Keratinocyte (primary cell): ENCODE measurements around the gene TSKU. TPM values are rescaled to one million over a fixed set of nuclear protein-coding genes. Genes with fewer than 3 reads are reported as not detected.

Source experiments
- DNase-seq: peaks from one replicate; pipeline ENCODE4 v3.0.0-alpha.2; 2011; ENCODE audit warnings: low read depth, missing footprints, low spot score
- FAIRE-seq: peaks from 2 replicates; lab custom pipeline; 2011; peaks lifted over from hg19 to GRCh38; lab: Jason Lieb, UNC
- H2AFZ ChIP-seq: 2 replicates; pipeline ENCODE4 v1.6.0; 2012; ENCODE audit warnings: low read length, control low read depth, inconsistent platforms; ENCODE audit not compliant: control insufficient read depth
- H3K27ac ChIP-seq: 2 replicates; pipeline ENCODE4 v1.5.1; 2011; ENCODE audit warnings: low read length; ENCODE audit not compliant: control insufficient read depth, insufficient read depth
- H3K27me3 ChIP-seq: 3 replicates; pipeline ENCODE4 v1.6.0; 2011; ENCODE audit warnings: low read length; ENCODE audit not compliant: control insufficient read depth, insufficient read depth; ENCODE audit errors: extremely low read depth
- H3K36me3 ChIP-seq, 2 experiments: 2 replicates in 1 of 2; 3 replicates in 1 of 2; pipeline ENCODE4 v1.5.1; 2011; ENCODE audit warnings: low read length in 2 of 2, mild to moderate bottlenecking in 1 of 2; ENCODE audit not compliant: control insufficient read depth in 2 of 2, insufficient read depth in 2 of 2; ENCODE audit errors: extremely low read depth in 1 of 2
- H3K4me1 ChIP-seq: 3 replicates; pipeline ENCODE4 v1.5.1; 2011; ENCODE audit warnings: low read length; ENCODE audit not compliant: control insufficient read depth, insufficient read depth; ENCODE audit errors: extremely low read depth
- H3K4me2 ChIP-seq: 3 replicates; pipeline ENCODE4 v1.6.0; 2011; ENCODE audit warnings: low read depth, low read length; ENCODE audit not compliant: control insufficient read depth, insufficient read depth; ENCODE audit errors: extremely low read depth
- H3K4me3 ChIP-seq, 3 experiments: fragments of 200-600 bp in 1 of 3; sonication (generic) in 1 of 3; 2 replicates in 2 of 3; 3 replicates in 1 of 3; pipeline ENCODE4 v1.5.1; 2011 to 2016; ENCODE audit warnings: low read length in 3 of 3, mild to moderate bottlenecking in 3 of 3, control low read depth in 2 of 3, inconsistent platforms in 1 of 3, low read depth in 1 of 3, mixed read lengths in 1 of 3, mixed run types in 1 of 3, moderate library complexity in 1 of 3; ENCODE audit not compliant: control insufficient read depth in 2 of 3, insufficient read depth in 2 of 3; ENCODE audit errors: extremely low read depth in 1 of 3
- H3K79me2 ChIP-seq: 2 replicates; pipeline ENCODE4 v1.6.0; 2012; ENCODE audit warnings: low read length; ENCODE audit not compliant: control insufficient read depth, insufficient read depth
- H3K9ac ChIP-seq: 3 replicates; pipeline ENCODE4 v1.6.0; 2011; ENCODE audit warnings: low read length; ENCODE audit not compliant: control insufficient read depth, insufficient read depth; ENCODE audit errors: extremely low read depth
- H3K9me1 ChIP-seq: 3 replicates; pipeline ENCODE4 v1.6.0; 2011; ENCODE audit warnings: low read length; ENCODE audit not compliant: control insufficient read depth, insufficient read depth; ENCODE audit errors: extremely low read depth
- H3K9me3 ChIP-seq: 2 replicates; pipeline ENCODE4 v1.5.1; 2012; ENCODE audit warnings: low read depth, low read length; ENCODE audit not compliant: control insufficient read depth
- H4K20me1 ChIP-seq: 3 replicates; pipeline ENCODE4 v1.6.0; 2011; ENCODE audit warnings: low read length; ENCODE audit not compliant: control insufficient read depth, insufficient read depth; ENCODE audit errors: extremely low read depth
- EZH2 ChIP-seq: IDR thresholded peaks from one replicate; pipeline ENCODE4 v1.6.1; 2012; ENCODE audit warnings: inconsistent platforms, mild to moderate bottlenecking, low read length, moderate library complexity
- dilution Hi-C: fragments of 300-500 bp; cut with MboI; formaldehyde crosslinking; loops from one replicate; pipeline ENCODE4 v1.7.0; 2020; ENCODE audit warnings: low sequenced_read_pairs; ENCODE audit not compliant: extremely low pct_ligation_motif_present
- polyA plus RNA-seq, 5 experiments: library from polyadenylated mRNA; depleted of rRNA in 3 of 5; stranded (reverse) in 3 of 5; stranded (forward) in 1 of 5; unstranded in 1 of 5; fragments of >200 nt; gene quantifications; 1 replicate in 1 of 5; 2 replicates in 3 of 5; 3 replicates in 1 of 5; pipeline versions ENCODE4 v1.2.1 to v1.2.3, GENCODE V29; 2011 to 2012; ENCODE audit warnings: missing spikeins in 2 of 5, low read depth in 1 of 5, low replicate concordance in 1 of 5
- TF ChIP-seq, protein P1 (sequence below), 3 experiments: IDR thresholded peaks in 1 of 3; conservative IDR thresholded peaks in 1 of 3; optimal IDR thresholded peaks in 1 of 3; 2 replicates in 2 of 3; 3 replicates in 1 of 3; pipeline versions ENCODE3 to v1.5.1; 2011; ENCODE audit warnings: low read length in 3 of 3, mild to moderate bottlenecking in 3 of 3, moderate library complexity in 2 of 3, control low read depth in 1 of 3, inconsistent platforms in 1 of 3; ENCODE audit not compliant: insufficient read depth in 2 of 3; ENCODE audit errors: extremely low read depth in 1 of 3

The TSKU gene
- polyA plus RNA-seq, 1 donor (not counting 4 experiments of a cell fraction or from before 2014, with no cell fraction given): 22.8 TPM

DNA sequence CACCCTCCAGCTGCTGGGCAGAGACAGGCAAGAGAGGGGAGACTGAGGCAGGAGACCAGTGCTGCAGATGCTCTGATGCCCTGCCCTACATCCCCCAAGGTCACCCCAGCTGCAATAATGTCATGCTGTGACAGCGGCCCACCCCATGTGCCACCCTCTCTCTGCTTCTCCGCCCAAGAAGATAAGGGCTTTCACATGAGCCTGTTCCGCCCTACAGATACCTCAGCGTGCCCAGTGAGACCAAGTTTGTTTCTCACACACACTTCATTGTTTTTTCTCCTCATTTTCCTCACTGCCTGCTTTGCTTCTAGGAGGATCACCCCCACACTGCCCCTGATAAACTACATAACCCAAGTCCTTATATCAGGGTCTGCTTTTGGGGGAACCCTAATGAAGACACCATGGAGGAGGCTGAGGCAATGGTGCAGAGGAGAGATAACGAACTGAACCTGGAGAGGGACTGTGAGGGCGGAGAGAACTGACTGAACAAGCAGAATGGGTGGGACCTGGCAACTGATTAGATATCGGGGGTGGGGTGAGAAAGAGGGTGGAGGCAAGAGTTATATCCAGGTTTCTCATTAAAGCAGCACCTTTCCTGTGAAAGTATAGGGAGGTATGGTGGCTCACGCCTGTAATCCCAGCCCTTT, 37.5 kb upstream of the TSKU start:
- Histone ChIP-seq H3K9me3 (no peaks in the 10 kb centered on the region), H3K4me1 (no peaks in the 10 kb centered on the region), H2AFZ (no peak overlapping the region), H3K9ac (no peak overlapping the region), H3K27ac (no peak overlapping the region), H3K36me3 (no peaks in the 10 kb centered on the region), H3K9me1 (no peaks in the 10 kb centered on the region), H3K79me2 (no peaks in the 10 kb centered on the region), H3K4me2 (no peak overlapping the region), H3K4me3 (no peak overlapping the region), H3K27me3 (no peaks in the 10 kb centered on the region), H4K20me1 (no peaks in the 10 kb centered on the region)
- DNase-seq: no peak
- dilution Hi-C loops: no loop called here
- TF ChIP-seq, protein P1, sequence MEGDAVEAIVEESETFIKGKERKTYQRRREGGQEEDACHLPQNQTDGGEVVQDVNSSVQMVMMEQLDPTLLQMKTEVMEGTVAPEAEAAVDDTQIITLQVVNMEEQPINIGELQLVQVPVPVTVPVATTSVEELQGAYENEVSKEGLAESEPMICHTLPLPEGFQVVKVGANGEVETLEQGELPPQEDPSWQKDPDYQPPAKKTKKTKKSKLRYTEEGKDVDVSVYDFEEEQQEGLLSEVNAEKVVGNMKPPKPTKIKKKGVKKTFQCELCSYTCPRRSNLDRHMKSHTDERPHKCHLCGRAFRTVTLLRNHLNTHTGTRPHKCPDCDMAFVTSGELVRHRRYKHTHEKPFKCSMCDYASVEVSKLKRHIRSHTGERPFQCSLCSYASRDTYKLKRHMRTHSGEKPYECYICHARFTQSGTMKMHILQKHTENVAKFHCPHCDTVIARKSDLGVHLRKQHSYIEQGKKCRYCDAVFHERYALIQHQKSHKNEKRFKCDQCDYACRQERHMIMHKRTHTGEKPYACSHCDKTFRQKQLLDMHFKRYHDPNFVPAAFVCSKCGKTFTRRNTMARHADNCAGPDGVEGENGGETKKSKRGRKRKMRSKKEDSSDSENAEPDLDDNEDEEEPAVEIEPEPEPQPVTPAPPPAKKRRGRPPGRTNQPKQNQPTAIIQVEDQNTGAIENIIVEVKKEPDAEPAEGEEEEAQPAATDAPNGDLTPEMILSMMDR (optimal IDR thresholded peaks at IDR 0.05 in 1 of 3, IDR thresholded peaks at IDR 0.05 in 1 of 3, conservative IDR thresholded peaks at IDR 0.05 in 1 of 3; ENCODE audit: extremely low read depth in 1 of 3, insufficient read depth in 2 of 3, low read length in 3 of 3): no peak
- TF ChIP-seq EZH2: no peak
- no peak for FAIRE-seq

DNA sequence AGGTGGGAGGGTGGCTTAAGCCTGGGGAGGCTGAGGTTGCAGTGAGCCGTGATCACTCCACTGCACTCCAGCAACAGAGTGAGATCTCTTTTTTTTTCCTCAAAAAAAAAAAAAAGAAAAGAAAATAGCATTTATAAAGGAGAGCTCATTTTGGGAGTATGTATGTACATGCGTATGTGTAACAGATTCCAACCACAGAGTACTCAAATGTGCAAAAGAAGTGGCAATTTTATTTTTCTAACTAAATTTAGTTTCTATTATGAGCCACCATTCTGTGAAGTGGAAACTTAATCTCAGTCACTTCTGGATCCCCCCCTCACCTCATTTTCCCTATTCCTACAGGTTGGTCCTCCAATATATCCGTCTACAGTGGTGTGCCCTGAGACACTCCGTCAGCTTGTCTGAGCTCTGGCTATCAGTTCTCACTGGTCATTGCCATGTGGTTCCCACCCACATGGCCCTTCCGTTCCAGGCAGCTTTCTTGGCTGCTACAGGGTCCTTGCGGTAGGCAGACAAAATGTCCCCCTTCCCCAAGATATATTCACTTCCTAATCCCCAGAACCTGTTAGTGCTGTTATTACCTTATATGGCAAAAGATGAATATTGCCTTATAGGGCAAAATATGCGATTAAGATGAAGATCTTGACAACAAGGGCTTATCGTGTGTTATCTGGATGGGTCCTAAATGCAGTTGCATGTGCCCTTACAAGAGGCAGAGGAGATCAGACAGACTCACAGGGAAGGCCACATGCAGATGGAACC, 35.8 kb upstream of the TSKU start:
- DNase-seq (no peak), FAIRE-seq (no peak)
- H3K4me3 ChIP-seq: no peak overlapping the region
- peaks cover 1% of the 10 kb centered on the region for H3K4me1 ChIP-seq
- no peak overlapping the region for H3K27ac ChIP-seq
- no peak for TF ChIP-seq EZH2
- TF ChIP-seq, protein P1 (optimal IDR thresholded peaks at IDR 0.05 in 1 of 3, IDR thresholded peaks at IDR 0.05 in 1 of 3, conservative IDR thresholded peaks at IDR 0.05 in 1 of 3; ENCODE audit: extremely low read depth in 1 of 3, insufficient read depth in 2 of 3, low read length in 3 of 3): no peak
- no peaks in the 10 kb centered on the region for H3K9me1 ChIP-seq
- dilution Hi-C loops: no loop called here
- no peaks in the 10 kb centered on the region for H3K27me3 ChIP-seq
- no peaks in the 10 kb centered on the region for H3K9me3 ChIP-seq
- no peak overlapping the region for H2AFZ ChIP-seq
- H3K79me2 ChIP-seq: no peaks in the 10 kb centered on the region
- no peaks in the 10 kb centered on the region for H4K20me1 ChIP-seq
- no peak overlapping the region for H3K9ac ChIP-seq
- H3K4me2 ChIP-seq: no peak overlapping the region
- H3K36me3 ChIP-seq: no peaks in the 10 kb centered on the region
